NB4 (cell line): Measurements from ENCODE around the gene DIDO1.

Source experiments
- CTCF ChIP-seq: IDR thresholded peaks from one replicate; pipeline ENCODE4 v1.5.1; 2012; ENCODE audit warnings: low read depth, low read length
- MAX ChIP-seq: IDR thresholded peaks from 2 replicates; pipeline ENCODE4 v1.6.1; 2011; ENCODE audit warnings: low read depth, low read length
- POLR2A ChIP-seq: IDR thresholded peaks from 2 replicates; pipeline ENCODE4 v1.6.1; 2011; ENCODE audit warnings: mild to moderate bottlenecking; ENCODE audit not compliant: insufficient read length; ENCODE audit errors: extremely low read depth

DNA sequence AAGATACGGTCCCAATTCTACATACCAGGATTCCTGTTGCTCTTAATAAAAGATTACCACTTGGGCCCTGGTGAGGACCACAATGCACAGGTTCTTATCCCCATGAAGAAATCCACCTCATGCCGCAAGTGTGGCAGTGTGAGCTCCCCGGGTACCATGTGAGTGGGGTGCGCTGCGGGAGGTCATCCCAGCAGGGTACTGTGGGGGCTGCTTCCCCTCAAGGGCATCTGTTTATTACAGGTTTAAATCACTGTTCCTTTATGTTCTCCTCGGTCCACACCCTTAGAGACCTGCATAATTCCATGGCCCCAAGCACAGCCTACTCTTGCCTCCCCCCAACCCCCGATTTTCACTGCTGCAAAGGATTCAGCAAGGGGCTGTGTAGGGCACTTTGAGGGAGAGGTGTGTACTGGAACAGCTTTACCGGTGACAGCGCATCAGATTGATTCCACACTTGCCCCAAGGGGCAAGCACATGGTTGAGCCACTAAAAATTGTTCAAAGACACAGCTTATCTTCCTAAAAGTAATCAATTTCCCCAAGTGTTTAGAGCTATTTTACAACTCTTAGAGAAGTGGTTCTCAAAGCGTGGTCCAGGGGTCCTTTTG is 6.2 kb downstream of the DIDO1 start:
- no peak for TF ChIP-seq POLR2A
- no peak for TF ChIP-seq MAX
- no peak for TF ChIP-seq CTCF
